Tibial artery (tissue), 4 donors: ENCODE data around the gene TOR1B.

Experiments
- DNase-seq, 2 donors: peaks; one replicate each; pipeline ENCODE4 v3.0.0-alpha.2; 2019
- H3K27ac ChIP-seq, 2 donors: fragments of 200-600 bp; sonication (generic) in 1 of 2; 1 replicate in 1 of 2; 2 replicates in 1 of 2; pipeline ENCODE4 v1.5.1; 2018 to 2019; ENCODE audit warnings: mild to moderate bottlenecking in 1 of 2
- H3K27me3 ChIP-seq, 2 donors: fragments of 200-600 bp; sonication (generic) in 1 of 2; one replicate each; pipeline versions ENCODE4 v1.5.1 to v1.6.0; 2016 to 2019
- H3K36me3 ChIP-seq, 3 donors: fragments of 200-600 bp; sonication (generic) in 2 of 3; one replicate each; pipeline ENCODE4 v1.5.1; 2016 to 2019; ENCODE audit warnings: mild to moderate bottlenecking in 2 of 3
- H3K4me1 ChIP-seq, 4 donors: fragments of 200-600 bp; sonication (generic) in 2 of 4; 1 replicate in 3 of 4; 2 replicates in 1 of 4; pipeline ENCODE4 v1.5.1; 2016 to 2019
- H3K4me3 ChIP-seq, 2 donors: fragments of 200-600 bp; sonication (generic) in 1 of 2; 1 replicate in 1 of 2; 2 replicates in 1 of 2; pipeline ENCODE4 v1.5.1; 2018 to 2019; ENCODE audit warnings: mild to moderate bottlenecking in 2 of 2
- H3K9me3 ChIP-seq, 3 donors: fragments of 200-600 bp; sonication (generic) in 1 of 3; one replicate each; pipeline ENCODE4 v1.5.1; 2016 to 2019
- intact Hi-C: fragments of 100-400 bp; cut with DNase I; formaldehyde crosslinking; loops from one replicate; pipeline ENCODE4 v1.15.0; 2023; ENCODE audit warnings: low total_unique reads
- TF ChIP-seq, protein P1 (sequence below), 2 experiments: fragments of 200-600 bp in 1 of 2; fragments of 450-650 bp in 1 of 2; IDR thresholded peaks; one replicate each; pipeline ENCODE4 v1.5.1; 2017 to 2019; ENCODE audit warnings: antibody characterized with exemption in 2 of 2, mild to moderate bottlenecking in 1 of 2, moderate library complexity in 1 of 2

The TOR1B gene

GRCh38 chr9:129828051-129828450 lies 25.1 kb downstream of the TOR1B start:
- peaks cover 47 to 66% (median 49%) of the 10 kb centered on the region in 3 donors for H3K36me3 ChIP-seq

DNA sequence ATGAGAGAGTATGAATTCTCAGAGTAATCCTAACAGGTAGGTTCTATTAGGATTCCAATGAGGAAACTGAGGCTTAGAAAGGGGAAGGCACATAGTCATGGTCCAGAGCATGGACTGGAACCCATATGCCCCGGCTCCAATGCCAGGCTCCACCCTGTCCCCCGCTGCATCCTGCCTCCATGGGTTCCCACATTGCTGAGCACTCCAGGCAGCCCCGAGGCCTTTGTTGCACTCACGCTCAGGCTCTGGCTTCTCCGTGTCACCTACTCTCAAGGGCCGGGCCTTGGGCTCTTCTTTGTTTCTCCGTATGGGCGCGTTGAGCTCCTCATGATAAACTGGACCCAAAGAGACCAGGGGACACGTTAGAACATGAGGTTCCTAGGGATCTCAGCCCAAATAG lies 26.0 kb downstream of the TOR1B start:
- H3K9me3 ChIP-seq: no peaks in the 10 kb centered on the region
- peaks cover 49 to 70% (median 52%) of the 10 kb centered on the region in 3 donors for H3K36me3 ChIP-seq
- intact Hi-C loops: no loop called here
- DNase-seq: no peak
- TF ChIP-seq, protein P1, sequence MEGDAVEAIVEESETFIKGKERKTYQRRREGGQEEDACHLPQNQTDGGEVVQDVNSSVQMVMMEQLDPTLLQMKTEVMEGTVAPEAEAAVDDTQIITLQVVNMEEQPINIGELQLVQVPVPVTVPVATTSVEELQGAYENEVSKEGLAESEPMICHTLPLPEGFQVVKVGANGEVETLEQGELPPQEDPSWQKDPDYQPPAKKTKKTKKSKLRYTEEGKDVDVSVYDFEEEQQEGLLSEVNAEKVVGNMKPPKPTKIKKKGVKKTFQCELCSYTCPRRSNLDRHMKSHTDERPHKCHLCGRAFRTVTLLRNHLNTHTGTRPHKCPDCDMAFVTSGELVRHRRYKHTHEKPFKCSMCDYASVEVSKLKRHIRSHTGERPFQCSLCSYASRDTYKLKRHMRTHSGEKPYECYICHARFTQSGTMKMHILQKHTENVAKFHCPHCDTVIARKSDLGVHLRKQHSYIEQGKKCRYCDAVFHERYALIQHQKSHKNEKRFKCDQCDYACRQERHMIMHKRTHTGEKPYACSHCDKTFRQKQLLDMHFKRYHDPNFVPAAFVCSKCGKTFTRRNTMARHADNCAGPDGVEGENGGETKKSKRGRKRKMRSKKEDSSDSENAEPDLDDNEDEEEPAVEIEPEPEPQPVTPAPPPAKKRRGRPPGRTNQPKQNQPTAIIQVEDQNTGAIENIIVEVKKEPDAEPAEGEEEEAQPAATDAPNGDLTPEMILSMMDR (IDR thresholded peaks at IDR 0.05): no peak
- H3K27ac ChIP-seq: no peak overlapping the region
- H3K27me3 ChIP-seq: no peaks in the 10 kb centered on the region
- no peak overlapping the region for H3K4me3 ChIP-seq
- peaks cover 0 to 9% (median 6%) of the 10 kb centered on the region in 4 donors for H3K4me1 ChIP-seq

More at GRCh38 chr9:129828051-129828450, 25.1 kb downstream of the TOR1B start:
- DNase-seq: no peak
- no peaks in the 10 kb centered on the region for H3K27me3 ChIP-seq
- intact Hi-C loops: no loop called here
- TF ChIP-seq, protein P1 (IDR thresholded peaks at IDR 0.05): no peak
- no peaks in the 10 kb centered on the region for H3K9me3 ChIP-seq
- H3K27ac ChIP-seq: no peak overlapping the region
- H3K4me3 ChIP-seq: no peak overlapping the region
- peaks cover 0 to 3% (median 1%) of the 10 kb centered on the region in 4 donors for H3K4me1 ChIP-seq

GRCh38 chr9:129832982-129833381 lies 30.0 kb downstream of the TOR1B start:
- Histone ChIP-seq H3K27ac (no peak overlapping the region), H3K4me1 (peaks cover 0 to 34% (median 24%) of the 10 kb centered on the region in 4 donors), H3K36me3 (peaks cover 48 to 53% (median 48%) of the 10 kb centered on the region in 3 donors), H3K9me3 (no peaks in the 10 kb centered on the region), H3K4me3 (no peak overlapping the region), H3K27me3 (no peaks in the 10 kb centered on the region)
- intact Hi-C loops: no loop called here
- TF ChIP-seq, protein P1 (IDR thresholded peaks at IDR 0.05): no peak
- DNase-seq: no peak

DNA sequence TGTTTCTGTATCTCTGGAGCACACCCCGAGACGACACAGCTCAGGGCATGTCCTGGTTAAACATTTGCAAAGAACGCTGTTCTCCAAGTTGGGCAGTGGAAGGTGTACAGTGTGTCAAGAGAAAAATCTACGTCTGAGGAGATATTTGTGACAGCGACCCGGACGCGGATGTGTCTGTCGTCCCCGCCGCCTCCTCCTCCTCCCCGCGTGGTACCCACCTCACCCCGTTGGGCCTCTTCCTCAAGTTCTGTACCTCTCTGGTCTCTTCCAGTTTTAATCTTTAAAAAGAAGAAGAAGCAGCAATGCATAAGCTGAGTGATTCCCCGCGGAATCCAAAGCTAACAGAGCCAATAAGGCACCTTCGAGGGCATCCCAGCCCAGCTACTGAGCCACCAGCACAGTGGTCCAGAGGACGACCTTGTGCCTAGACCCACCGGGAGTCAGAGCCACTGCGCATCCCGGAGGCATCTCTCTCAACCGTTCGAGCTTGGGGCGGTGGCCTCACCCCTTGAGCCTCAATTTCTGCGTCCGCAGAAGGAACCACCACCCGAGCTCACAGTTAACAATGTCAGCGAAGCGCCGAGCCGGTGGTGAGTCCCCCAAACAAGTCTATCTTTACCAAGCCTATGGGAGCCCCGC lies 31.6 kb downstream of the TOR1B start:
- H3K4me3 ChIP-seq: peak overlapping the region; percentile 90 to 97
- H3K27me3 ChIP-seq: no peaks in the 10 kb centered on the region
- peaks cover 0 to 51% (median 35%) of the 10 kb centered on the region in 4 donors for H3K4me1 ChIP-seq
- intact Hi-C loops: loop anchor here (5.0 kb wide), 2 partner anchors 48 to 208 kb away; partner anchors contain the start of gene FNBP1
- H3K27ac ChIP-seq: peak overlapping the region; percentile 91 to 96
- no peak for DNase-seq
- H3K9me3 ChIP-seq: no peaks in the 10 kb centered on the region
- TF ChIP-seq, protein P1 (IDR thresholded peaks at IDR 0.05): no peak
- H3K36me3 ChIP-seq: peaks cover 32 to 37% (median 34%) of the 10 kb centered on the region in 3 donors

GRCh38 chr9:129835128-129835859 lies 32.3 kb downstream of the TOR1B start, which contains the start of the genes C9orf78 and USP20:
C9orf78 (minus strand) TSS chr9:129835275; CDS start chr9:129835221, 54 bp downstream.
USP20 (plus strand) TSS chr9:129835458; CDS start chr9:129852556, 17,098 bp downstream.
- Histone ChIP-seq H3K9me3 (no peaks in the 10 kb centered on the region), H3K4me3 (peak within 1 kb of the TSS; percentile 90 to 97), H3K4me1 (peaks cover 0 to 55% (median 40%) of the 10 kb centered on the region in 4 donors), H3K27ac (peak within 1 kb of the TSS; percentile 91 to 96), H3K27me3 (no peaks in the 10 kb centered on the region), H3K36me3 (peaks cover 25 to 30% (median 27%) of the 10 kb centered on the region in 3 donors)
- DNase-seq: peak; percentile 96 to 97
- intact Hi-C loops: loop anchor here (5.0 kb wide), 2 partner anchors 47 to 207 kb away; partner anchors contain the start of gene FNBP1
- TF ChIP-seq, protein P1 (IDR thresholded peaks at IDR 0.05): no peak
